GM19238 (cell line): Measurements from ENCODE around the gene HSD17B7.
"Not testable (repeated sequence)": the region's sequence is repeated elsewhere in the genome, so short reads cannot be mapped to it uniquely, and the experiment has no call there.

ENCODE experiments used
- DNase-seq: peaks from one replicate; pipeline ENCODE4 v3.0.0; 2011; ENCODE audit warnings: low spot score; ENCODE audit not compliant: insufficient read length

Gene HSD17B7, protein sequence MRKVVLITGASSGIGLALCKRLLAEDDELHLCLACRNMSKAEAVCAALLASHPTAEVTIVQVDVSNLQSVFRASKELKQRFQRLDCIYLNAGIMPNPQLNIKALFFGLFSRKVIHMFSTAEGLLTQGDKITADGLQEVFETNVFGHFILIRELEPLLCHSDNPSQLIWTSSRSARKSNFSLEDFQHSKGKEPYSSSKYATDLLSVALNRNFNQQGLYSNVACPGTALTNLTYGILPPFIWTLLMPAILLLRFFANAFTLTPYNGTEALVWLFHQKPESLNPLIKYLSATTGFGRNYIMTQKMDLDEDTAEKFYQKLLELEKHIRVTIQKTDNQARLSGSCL

DNA sequence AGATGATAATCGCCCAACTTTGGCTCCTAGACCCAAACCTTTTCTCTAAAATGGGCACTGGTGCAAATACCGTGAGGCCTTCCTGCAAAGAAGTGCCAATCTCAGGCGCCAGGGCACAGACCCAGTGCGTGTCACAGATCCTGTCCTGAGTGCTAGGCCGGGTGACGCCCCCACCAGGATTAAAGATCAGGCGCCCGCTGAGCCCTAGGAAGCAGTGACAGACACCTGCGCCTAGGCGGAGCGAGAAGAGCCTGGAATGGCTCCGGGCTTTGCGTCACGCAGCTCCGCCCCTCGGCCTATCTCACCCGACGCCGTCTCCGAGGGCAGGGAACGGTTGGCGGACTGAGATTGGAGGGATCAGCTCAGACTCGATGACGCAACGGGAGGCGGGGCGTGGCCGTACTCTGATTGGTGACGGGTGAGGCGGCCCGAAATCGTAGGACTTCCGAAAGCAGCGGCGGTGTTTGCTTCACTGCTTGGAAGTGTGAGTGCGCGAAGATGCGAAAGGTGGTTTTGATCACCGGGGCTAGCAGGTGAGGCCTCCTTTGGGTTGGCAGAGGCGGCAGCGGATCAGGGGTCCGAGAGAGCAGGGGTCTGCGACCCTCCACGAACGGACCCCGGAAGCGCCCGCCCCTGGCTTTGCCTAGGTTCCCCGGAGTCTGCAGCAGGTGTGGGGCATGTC, at the start of gene HSD17B7:
Gene HSD17B7, plus strand, starts transcription at position 400 of the 682 bp plus-strand sequence. Its CDS starts 99 bp downstream, at position 499.
- DNase-seq: not testable (repeated sequence)

DNA sequence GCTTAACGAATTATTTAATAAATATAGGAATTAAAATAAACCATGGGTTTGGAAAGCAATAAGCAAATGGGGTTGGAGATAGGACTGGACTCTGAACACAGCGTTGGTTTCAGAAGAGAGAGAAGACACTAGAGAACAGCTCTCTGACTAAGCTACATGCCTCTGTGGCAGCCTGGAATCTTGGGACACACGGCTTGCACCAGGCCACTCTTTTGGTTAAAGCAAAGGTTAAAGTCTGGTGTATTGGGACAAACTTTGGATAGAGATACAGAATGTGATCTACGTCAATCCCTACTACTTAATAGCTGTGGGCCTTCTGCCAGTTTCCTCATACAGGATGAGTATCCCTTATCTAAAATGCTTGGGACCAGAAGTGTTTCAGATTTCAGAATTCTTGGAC, 49.7 kb upstream of the HSD17B7 start:
- DNase-seq: no peak

DNA sequence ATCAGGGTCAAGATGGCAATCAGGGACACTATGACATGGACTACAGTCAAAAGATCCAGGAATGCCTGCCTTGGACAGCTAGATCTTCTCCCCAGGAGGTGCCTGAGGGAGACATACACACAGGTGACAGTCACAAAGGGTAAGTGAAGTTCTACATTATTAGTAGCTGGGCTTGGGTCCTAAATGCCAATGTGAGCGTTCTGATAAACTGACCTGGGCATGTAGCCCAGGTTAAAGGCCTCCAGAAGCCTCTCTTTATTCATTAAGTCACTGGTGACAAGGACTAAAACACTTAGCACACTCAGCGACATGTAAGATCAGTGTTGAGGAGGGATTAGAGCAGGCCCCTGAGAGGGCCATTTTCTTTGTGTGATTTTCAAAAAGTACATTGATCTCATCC, 48.9 kb upstream of the HSD17B7 start:
- no peak for DNase-seq

DNA sequence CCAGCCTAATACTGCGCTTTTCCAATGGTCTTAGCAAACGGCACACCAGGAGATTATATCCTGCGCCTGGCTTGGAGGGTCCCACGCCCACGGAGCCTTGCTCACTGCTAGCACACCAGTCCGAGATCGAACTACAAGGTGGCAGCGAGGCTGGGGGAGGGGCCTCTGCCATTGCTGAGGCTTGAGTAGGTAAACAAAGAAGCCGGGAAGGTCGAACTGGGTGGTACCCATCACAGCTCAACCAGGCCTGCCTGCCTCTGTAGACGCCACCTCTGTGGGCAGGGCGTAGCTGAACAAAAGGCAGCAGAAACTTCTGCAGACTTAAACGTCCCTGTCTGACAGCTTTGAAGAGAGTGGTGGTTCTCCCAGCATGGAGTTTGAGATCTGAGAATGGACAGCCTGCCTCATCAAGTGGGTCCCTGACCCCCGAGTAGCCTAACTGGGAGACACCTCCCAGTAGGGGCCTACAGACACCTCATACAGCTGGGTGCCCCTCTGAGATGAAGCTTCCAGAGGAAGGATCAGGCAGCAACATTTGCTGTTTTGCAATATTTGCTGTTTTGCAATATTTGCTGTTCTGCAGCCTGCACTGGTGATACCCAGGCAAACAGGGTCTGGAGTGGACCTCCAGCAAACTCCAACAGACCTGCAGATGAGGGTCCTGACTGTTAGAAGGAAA, 44.1 kb upstream of the HSD17B7 start:
- not testable (repeated sequence) for DNase-seq

DNA sequence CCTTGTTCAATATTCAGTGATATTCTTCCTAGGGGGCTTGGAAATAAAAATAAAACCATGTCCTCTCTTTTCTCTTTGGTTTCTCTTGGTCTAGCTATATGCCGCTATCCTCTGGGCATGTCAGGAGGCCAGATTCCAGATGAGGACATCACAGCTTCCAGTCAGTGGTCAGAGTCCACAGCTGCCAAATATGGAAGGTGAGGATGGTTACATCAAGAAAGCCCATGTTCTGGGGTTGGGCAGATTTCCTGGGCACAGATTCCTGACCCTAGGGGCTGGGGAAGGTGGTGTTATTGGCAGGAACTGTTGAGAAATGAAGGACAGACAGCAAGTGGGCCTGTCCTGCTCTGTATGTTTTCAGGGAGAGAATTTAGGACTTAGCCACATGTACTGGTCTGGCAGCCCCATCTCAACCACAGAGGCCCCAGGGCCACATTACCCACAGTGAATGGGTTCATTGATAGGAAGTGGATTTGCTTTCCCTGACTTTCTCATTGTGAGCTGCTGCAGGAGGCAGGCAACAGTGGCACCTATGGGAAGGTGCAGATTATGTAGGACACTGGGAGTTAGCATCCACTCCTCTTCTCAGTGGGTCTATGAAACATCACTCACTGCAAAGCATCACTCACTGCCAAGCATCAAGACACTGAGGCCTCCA, 37.4 kb upstream of the HSD17B7 start:
- no peak for DNase-seq

DNA sequence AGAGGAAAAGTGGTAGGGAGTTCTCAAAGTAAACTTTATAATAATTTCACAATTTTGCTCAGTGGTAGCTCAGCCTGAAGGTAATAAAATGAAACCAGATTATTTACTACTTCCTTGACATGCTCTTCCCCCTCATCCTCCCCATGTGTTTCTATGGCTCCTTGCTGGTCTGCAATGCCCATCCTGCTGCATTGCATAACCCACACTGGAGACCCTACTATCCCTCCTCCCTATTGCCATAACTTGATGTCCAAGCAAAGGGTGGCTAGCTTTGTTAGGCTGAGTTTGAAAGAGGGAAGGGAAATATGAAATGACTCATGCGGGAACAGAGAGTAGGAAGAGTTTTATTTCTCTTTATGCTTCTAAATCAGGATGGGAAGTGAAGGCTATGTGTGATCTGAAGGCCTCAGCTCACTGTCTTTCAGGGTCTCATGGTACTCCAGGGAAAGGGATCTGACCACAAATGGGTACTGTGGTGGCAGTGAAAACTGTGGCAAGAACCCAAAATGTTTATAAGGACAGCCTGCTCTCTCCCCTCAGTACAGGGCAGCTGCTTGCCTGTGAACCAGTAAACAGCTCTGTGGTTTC, 36.4 kb upstream of the HSD17B7 start:
- no peak for DNase-seq

DNA sequence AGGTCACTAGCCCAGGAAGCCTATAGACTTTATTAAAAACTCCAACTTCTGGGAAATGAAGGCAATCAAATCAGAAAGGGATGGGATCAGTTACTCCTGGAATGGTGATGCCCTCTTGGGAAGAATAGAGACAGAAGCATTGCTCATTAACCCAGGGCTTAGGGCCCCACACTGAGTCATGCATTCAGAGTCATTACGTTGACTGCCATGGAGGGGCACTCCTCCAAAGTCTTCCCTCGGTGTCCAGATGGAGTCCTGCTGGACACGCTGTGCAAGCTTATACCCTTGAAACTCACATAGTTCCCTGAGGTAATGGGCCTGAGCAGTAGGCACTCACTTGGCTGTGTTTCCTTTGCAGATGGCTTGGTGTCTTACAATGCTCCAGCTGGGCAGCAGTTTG, 35.2 kb upstream of the HSD17B7 start:
- no peak for DNase-seq

DNA sequence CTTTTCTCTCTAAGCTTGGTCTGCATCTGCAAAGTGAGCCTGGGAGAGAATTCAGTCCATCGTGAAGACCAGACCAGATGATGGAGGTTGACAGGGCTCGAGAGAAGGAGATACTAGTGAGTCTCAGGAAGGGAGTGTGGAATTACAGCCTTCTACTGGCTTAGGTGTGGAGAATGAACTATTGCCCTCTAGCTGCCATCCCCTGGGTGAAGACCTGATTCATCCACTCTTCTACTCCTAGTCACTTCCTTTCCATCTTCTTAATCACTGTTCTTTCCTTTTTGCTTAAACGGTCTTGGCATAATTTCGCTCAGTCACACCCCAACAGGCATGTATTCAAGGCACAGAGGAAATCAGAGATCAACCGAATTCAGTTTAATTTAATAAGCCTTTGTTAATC, 34.0 kb upstream of the HSD17B7 start:
- DNase-seq: no peak

DNA sequence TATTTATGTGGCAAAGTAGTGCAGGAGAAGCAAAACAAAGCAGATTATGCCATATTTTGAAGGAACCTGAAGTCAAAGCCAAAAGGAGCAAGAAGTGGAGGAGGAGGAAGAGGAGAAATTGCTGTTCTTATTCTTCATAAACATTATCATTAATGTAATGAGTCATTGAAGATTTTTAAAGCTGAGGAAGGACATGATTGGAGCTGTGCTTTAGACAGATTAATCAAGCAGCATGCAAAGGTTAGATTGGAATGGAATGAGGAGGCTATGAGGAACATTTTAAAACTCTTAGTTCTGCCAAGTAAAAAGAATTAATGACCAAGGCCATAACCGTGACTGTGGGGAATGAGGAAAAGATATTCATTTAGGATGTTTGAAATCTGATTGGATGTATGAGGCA, 33.0 kb upstream of the HSD17B7 start:
- no peak for DNase-seq

DNA sequence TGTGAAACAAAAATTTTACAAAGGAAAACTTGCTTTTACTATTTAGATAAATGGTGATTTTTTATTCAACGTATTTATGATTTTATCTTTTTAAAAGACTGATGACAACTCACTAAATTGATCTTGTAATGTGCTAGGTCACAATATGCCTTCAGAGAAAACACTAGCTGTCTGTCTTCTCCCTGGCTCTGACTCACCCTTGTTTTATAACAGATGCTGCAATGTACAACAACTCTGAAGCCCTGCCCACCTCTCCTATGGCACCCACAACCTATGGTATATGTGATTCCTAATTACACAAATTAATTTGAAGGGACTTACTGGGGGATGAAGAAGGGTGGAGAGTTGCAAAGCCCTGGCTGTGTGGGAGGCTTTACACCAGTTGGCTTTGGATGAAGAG, 24.7 kb upstream of the HSD17B7 start:
- DNase-seq: no peak

DNA sequence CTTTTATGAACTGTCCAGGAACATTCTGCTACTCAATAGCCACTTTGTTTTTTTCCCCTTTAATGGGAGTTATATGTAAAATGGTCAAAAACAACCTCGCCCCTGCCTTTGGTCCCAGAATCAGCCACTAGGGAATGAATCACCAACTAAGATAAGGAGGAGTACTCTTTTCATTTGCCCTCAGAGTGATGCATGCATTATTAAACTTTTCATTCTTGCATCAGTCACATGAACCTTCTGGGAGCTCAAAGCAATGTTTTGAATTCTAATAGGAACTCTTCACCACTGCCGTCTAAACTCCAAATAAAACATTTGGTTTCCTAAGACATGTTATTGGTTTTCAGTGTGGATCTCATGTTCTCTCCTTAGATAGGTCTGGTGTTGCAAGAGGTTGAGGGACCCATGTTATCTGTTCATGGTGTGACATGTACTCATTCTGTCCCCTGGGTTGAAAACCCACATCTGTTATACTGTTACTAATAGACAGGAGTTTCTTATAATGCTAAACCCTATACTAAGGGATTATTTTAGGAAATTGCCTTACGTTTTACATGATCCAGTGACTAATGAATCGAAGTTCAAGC, 17.8 kb upstream of the HSD17B7 start:
- no peak for DNase-seq

DNA sequence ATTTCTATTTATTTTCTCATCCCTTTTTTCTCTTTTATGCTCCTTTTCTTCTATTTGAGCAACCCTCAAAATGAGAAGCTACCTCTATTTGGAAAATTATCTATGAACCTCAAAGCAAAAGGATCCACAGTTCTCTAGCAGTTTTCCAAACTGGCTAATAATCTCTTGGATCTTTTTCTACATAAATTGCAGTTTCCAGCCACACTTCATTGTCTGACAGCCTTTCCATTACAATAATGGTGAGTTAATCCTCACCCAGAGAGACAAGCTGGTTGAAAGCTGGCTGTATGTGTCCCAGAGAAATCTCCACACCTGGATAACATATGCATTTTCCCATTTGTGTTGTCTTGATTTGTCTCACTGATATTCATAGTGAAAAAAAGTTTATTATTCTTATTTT, 16.5 kb upstream of the HSD17B7 start:
- no peak for DNase-seq

DNA sequence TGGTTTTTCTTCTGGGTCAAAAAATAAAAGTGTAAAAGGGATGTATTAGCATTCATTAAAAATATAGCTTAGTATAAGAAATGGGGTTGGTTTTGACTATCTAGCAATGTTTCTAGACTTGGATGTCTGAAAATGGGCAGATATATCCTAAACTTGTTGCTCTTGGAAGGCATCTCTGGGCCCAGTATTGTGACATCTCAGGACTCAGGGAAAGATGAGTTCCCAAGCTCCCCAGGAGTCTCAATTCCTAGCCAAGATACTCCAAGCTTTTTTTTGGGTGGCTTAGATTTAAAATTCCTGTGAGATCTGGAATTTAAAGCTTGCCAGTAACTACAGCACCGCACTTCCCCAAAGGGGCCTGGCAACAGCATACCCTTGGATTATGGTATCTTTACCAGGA, 11.5 kb upstream of the HSD17B7 start:
- no peak for DNase-seq

DNA sequence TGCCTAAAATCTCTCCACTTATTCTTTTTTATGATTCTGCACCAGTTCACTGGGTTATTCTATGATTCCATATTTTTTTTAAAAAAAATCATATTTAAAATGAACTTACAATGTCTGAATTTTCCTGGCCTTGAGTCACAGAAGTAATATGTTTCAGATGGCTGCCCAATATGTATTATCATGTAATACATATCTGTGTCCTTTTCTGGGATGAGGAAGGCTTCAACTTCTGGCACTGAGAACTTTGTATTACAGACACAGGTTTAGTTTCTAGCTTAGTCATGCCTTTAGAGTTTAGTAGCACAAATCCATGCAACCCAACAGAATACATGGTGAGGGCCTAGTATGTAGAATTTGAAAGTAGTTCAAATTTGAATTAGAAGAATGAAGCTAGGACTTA, 7.8 kb upstream of the HSD17B7 start:
- no peak for DNase-seq

DNA sequence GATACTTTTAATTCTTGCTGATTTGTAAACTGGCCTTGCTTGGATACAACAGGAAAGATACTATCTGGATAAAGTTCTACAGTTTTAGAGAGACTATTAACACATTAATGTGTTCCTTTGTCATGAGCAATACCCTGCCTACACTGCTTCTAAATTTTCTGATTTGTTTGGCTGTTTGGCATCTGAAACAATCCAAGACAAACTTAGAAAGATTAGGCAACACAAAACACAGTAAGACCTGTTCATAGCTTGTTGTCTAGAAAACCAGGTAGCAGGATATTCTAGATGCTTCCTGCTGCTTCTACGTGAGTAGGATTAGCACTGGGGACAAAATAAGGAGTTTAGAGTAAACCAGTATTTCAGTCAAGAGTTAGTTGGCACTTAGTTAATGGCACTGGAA, 5.6 kb upstream of the HSD17B7 start:
- not testable (repeated sequence) for DNase-seq

DNA sequence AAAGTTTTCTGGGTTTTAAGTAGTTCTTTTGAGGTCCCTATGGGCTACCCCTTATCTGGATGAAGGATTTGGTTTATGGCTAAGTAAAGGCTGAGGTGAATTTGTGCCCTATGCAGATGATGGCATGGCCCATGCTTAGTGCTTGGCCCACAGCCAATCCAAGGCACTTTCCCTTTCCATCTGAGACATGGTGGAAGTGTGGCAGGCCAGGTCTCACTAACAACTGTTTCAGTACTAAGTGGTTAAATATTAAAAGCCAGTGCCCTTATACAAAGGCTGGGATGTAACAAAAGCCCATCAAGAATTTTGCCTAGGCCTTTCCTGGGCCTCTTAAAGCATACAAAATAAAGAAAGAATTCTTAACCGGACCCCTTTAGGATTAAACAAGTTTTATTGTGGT, 1.7 kb upstream of the HSD17B7 start:
- not testable (repeated sequence) for DNase-seq

DNA sequence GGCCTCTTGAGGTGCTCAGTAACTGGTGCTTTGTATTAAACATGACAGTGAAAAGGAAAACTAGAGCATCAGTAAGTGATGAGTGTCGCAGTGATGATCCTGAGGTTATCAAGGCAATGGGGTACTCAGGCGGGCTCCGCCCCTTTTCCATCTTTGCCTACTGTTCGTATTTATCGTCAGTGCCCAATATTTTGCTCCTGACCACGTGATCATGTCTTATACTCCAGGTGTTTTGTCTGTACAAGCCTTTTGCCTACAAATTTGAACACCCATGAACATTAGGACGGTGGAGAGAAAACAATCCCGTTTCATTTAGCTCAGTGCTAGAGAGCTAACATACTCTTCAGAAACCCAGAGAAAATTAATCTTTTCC, 469 bp downstream of the HSD17B7 start:
- not testable (repeated sequence) for DNase-seq

DNA sequence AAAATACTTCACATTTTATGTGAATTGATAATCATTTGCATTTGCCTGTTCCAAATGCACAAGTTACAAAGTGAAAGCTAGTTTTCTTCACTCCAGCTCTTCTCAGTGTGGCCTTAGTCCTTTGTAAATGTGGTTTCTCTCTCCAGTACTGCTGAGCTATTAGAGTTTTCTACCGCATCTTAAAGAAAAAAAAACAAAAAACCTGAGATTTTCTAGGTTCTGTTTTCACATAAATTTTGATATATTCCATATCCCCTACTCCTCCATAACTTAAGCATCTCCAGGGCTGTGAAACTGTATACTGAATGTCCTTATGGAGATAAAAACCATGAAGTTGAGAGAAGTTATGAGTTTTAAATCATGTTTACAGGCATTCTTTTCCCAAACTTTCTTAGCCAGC, 3.8 kb downstream of the HSD17B7 start:
- DNase-seq: not testable (repeated sequence)

DNA sequence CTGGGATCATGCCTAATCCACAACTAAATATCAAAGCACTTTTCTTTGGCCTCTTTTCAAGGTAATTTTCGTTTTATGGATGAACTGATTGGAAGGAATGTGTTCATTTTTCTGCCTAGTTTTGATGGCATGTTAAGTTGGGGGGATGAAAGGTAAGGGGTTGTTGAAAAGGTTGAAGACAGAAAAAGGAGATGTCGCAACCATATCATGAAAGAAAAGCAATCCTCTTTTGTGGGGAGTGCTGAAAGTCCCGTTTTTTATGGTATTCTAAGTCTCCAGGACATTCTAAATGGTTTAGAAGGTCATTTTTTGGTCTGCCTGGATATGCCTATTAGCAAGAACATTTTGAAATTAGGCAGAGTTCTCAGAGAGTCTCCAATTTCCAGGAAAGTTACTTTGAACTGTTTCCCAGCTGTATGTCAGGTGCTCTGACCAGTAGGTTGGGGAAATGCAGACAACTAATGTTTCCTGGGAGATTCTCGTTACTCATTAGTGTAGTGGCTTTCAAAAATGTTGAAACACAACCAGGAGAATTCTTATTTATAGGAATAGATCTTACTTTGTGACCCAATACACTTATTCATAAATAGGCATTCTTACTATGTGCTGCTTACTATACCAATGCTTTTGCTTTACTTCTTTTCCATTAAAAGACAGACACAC, 6.2 kb downstream of the HSD17B7 start:
- DNase-seq: not testable (repeated sequence)

DNA sequence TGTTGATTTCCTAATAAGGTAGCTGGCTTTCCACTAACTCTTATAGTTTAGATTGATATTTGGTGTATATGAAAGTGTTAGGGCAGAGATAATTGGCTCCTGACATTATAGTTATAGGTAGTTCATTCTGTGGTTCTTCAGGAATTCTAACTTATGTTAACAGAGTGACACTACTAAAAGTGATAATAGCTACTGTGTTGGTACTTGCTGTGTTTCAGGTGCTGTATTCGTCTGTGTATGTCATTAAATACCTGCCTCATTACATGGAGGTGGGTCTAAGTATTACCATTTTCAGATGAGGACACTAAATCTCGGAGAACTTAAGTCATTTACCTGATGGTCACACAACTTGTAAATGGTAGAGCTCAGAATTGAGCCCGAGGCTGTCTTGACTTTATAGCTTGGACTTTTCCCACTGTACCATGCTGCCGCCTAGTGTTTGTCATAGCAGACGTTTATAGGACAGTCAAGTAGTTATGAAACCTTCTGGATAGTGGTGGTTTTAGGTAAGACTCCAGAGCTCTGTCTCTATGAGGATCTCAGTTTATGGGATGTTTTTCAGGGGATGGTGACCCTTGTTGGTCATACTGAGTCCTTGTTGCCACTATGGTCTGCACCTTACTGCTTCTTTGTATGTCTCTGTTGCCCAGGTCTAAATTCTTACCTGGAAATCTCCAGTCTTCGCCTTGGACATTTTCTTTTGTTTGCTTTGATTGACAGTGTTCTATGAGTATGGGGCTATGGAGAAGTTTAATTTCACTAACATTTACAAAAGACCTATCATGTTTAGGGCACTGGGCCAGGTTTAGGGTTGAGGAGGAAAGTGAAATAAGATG, 9.7 kb downstream of the HSD17B7 start:
- not testable (repeated sequence) for DNase-seq
